G401 (cell line): Measurements from ENCODE around the gene GGT1. TPM values are rescaled to one million over a fixed set of nuclear protein-coding genes. Genes with fewer than 3 reads are reported as not detected.

Experiments
- total RNA-seq: library from RNA; depleted of rRNA; stranded (reverse); fragments of >200 nt; shearing (Covaris generic); gene quantifications from 2 replicates; pipeline ENCODE4 v1.2.3, GENCODE V29; 2014; rRNA removed

Gene GGT1
- total RNA-seq, 1 experiment from 2014 or later, result 99.6 TPM

Other genes starting within 250 kb of the GGT1 start
- gene ADORA2A, start 175.6 kb upstream of the GGT1 start, total RNA-seq, result 1.1 and 1.2 TPM in 2 replicates
- gene UPB1, start 107.9 kb upstream of the GGT1 start, total RNA-seq, result 0.12 and 0.51 TPM in 2 replicates
- gene GUCD1, start 48.1 kb upstream of the GGT1 start, total RNA-seq, result 84.2 and 144 TPM in 2 replicates
- 178 and 183 TPM in 2 replicates for gene SNRPD3, start 47.2 kb upstream of the GGT1 start, total RNA-seq
- 19.3 and 31.3 TPM in 2 replicates for gene LRRC75B, start 10.1 kb upstream of the GGT1 start, total RNA-seq
- gene PIWIL3, start 171.5 kb downstream of the GGT1 start, total RNA-seq, result not detected in 2 replicates
- not detected in 2 replicates for gene SGSM1, start 203.0 kb downstream of the GGT1 start, total RNA-seq